Ureter (tissue), 1 donor: ENCODE measurements around the gene MKI67. TPM values are rescaled to one million over a fixed set of nuclear protein-coding genes. Genes with fewer than 3 reads are reported as not detected.
"Not testable (repeated sequence)": the region's sequence is repeated elsewhere in the genome, so short reads cannot be mapped to it uniquely, and the experiment has no call there.

ENCODE experiments used
- DNase-seq: peaks from one replicate; pipeline ENCODE4 v3.0.0-alpha.2; 2020; ENCODE audit warnings: low spot score
- total RNA-seq: library from RNA; stranded (reverse); gene quantifications from one replicate; pipeline ENCODE4 v1.2.4, GENCODE V29; 2023
- donor health status: DM: yes; HTN: yes; CAD: no.

MKI67 gene
- total RNA-seq, 1 donor from 2014 or later: 2.6 TPM

- no peak for DNase-seq
Observed at GRCh38 chr10:128149267-128150014, 23.2 kb upstream of the MKI67 start.

- DNase-seq: no peak
Observed at GRCh38 chr10:128147669-128148068, 21.4 kb upstream of the MKI67 start.

- DNase-seq: no peak
Observed at GRCh38 chr10:128147064-128147463, 20.8 kb upstream of the MKI67 start.

DNA sequence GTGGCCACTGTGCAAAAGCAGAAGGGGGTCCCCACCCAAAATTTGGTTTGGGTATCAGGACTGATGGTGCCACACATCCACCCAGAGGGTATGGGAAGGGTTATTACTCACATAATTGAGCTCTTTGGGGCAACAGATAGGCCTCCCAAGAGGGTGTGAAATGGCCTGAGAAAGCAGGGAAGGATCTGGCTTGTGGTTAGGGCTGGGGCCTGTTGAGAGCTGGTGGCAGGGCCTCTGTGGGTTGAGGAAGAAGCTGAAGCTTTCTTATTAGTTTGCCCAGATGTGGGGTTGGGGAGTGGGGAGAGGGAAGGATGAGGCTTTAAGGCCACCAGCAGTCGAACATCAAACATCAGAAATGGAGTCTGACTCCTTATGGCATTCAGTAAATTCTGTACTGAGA lies 18.3 kb upstream of the MKI67 start:
- no peak for DNase-seq

DNA sequence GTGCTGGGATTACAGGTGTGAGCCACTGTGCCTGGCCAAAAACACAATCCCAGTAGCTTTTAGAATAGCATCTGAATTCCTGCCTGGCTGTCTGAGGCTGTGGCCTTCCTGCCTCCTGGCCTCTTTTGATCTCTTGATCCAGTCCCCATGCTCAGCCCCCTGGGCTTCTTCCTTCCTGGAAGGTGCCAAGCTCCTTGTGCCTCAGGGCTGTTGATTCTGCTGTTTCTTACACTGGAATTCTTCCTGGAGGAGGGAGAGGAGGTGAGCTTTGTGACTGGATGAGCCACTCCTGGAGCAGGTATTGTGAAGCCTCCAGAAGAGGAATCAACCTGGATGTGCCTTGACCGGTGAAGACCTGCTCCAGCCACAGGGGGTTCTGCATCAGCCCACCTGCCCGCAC lies 17.3 kb upstream of the MKI67 start:
- no peak for DNase-seq

GRCh38 chr10:128140425-128140824 lies 14.2 kb upstream of the MKI67 start:
- no peak for DNase-seq

- not testable (repeated sequence) for DNase-seq
Observed at GRCh38 chr10:128138429-128138828, 12.2 kb upstream of the MKI67 start.

DNA sequence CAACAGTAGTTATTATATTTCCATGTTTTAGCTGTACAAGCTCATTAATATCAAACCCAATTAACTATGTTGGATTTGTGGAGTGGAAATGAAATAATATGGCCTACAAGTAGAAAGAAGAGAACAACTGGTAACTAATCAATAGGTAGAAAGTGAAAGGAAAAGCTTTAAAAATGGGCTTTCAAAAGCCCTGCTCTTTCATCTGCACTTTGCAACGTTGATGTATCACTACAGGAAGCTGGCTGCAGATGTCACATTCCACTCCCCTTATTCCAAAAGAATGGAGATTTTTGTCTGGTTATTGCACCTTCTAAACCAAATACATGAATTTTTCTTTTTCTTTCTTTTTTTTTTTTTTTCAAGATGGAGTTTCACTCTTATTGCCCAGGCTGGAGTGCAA lies 11.7 kb upstream of the MKI67 start:
- no peak for DNase-seq

GRCh38 chr10:128130051-128130450 lies 3.8 kb upstream of the MKI67 start:
- DNase-seq: no peak

DNA sequence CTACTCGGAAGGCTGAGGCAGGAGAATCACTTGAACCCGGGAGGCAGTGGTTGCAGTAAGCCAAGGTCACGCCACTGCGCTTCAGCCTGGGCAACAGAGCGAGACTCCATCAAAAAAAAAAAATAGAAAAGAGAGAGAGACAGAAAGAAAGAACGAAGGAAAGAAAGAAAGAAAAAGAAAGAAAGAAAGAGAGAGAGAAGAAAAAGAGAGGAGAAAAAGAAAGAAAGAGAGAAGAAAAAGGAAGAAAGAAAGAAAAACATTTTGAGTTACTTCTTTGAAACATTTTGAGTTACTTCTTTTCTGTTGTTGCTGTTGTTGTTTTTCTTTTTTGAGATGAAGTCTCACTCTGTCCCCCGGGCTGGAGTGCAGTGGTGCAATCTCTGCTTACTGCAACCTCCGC lies 2.4 kb upstream of the MKI67 start:
- DNase-seq: no peak

DNA sequence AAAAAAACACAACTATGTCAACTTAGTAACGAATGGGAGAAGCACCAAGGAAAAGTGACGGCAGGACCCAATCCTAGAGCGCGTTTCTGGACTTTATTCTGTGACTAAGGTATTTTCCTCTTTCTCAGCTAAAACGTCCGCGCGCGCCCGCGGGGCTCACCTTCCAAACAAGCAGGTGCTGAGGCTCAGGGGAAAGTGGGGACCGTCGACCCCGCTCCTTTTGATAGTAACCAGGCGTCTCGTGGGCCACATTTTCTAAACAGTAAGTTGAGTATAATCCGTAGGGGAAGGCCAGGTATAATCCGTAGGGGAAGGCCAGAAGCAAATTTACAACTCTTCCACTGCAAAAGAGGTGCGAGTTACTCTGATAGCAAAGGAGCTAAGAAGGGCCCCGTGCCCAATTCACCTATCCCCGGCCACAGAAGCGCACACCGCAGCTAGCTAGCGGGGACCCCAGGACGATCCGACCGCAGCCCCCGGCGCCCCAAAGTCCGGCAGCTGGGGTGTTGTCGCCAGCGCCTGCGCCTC lies 743 bp downstream of the MKI67 start:
- DNase-seq: no peak

DNA sequence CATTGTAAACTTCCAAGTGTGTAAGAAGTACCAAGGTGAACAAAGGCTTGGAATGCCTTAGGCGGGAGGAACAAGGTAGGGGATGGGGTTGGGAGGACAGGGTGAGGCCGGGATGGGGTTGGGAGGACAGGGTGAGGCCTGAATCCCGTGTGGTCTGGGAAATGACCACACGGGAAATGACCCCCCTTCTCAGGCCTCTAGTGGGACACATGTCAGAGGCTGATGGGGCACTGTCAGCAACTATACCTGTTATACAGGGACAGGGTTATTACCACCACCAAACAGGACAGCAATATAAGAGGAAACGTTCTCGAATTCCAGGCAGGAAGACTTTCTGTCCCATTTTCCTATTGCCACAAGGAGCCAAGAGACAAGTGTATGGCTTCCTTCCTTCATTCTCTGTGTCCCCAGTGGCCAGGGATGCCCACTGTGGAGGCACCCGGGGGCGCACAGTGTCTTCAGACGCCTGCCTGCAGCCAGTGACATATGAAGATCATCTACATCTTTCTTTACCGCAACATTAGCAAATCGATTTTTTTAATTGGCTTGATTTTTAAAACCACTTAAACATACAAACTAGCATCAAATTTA lies 1.3 kb downstream of the MKI67 start:
- no peak for DNase-seq

GRCh38 chr10:128123846-128124245 lies 2.4 kb downstream of the MKI67 start:
- no peak for DNase-seq

- DNase-seq: no peak
Observed at GRCh38 chr10:128122931-128123330, 3.3 kb downstream of the MKI67 start.

GRCh38 chr10:128121750-128122412 lies 4.3 kb downstream of the MKI67 start:
- no peak for DNase-seq

DNA sequence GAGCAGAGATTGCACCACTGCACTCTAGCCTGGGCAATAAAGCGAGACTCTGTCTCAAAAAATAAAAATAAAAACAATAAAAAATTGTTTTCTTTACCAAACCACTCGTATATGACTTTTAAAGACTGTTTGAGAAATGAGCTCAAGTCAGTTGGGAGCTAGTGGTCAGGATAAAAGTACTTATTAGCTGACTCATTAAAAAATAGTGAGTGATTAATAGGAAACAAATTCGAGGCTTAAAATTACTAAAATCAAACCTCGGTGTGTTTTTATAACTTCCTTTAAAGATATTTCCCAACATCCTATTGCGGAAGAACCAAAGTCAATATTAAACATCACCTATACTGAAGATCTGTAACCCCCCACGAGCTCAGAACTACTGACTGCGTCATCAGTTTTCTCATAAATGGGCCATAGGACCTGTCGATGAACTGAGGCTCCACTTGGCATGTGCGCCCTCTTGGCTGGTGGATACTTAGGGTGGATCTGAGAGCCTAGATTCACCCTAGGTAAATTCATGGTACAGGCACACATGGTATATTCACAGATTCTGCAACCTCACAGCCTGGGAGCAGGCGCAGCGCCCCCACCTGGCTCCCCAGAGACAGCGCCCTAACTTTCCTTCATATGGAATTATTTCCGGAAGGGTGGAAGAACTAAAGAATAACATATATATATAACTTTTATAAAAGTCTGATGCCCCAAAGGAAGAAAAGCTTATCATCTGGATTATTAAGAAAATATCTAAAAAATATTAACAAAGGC lies 9.2 kb downstream of the MKI67 start:
- DNase-seq: no peak

DNA sequence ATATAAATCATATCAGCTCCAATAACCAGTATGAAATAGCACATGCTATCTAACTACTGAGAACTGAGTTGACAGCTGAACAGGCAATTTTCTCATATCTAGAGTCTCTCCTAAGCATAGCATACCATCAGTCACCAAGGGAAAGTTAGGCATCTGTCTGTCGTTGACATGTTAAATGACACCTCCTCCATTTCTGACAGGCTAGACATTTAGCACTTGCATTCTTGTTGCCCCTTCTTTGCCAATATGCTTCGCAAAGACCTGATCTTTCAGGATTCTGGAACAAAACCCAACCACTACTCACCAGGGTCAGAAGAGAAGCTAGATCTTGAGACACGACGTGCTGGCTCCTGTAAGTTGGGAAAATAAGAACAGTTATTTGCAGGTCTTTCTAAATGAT lies 10.0 kb downstream of the MKI67 start:
- no peak for DNase-seq

GRCh38 chr10:128115356-128115755 lies 10.9 kb downstream of the MKI67 start:
- DNase-seq: no peak

DNA sequence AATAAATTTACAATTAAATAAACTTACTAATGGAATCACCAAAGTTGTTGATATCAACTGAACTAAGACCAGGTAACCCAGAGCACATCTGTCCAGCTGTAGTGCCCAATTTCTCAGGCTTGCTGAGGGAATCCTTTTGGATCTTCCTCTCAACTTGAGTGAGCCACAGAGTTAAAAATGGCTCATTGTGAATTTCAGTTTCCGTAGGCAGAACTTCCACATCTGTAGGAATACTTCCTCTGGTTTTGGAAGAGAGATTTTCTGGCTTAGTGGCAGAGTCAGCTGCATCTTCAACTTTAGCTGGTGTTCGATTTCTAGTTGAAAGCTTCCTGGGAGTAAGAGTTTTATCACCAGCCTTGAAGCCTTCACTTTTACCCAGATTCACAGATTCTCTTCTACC lies 11.3 kb downstream of the MKI67 start:
- no peak for DNase-seq

DNA sequence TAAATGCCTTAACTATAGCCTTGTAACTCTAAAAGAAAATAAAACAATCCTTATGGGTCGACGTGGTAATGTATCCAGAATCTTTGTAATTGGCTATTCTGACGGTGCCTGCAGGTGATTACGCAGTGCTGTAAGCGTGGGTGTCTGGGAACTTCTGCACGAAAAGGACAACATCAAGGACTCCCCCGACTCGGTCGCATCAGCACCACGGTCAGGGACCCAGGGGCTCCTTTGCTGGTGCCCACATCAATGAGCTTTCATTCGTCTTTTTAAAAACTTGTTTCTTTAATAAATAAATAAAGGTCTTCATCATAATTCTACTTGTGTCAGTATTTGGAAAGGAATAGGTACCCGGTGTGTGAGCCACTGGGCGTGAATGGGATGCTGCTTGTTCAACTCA lies 13.2 kb downstream of the MKI67 start:
- no peak for DNase-seq

DNA sequence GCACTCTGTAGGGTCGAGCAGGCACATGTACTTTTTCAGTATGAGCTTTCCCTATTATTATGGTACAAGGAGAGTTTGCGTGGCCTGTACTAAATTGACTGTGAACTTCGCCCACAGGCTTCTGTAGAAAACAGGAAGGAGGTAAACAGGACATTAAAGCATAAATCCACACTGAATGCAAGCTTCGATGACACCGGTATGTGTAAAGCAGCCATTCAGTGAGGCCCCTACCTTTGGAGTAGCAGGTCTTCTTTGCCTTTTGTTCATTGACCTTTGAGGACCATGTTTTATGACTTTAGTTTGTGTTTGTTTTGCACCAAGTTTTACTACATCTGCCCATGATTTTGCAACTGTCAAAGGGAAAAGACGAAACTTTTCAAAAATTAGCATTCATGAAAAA lies 14.5 kb downstream of the MKI67 start:
- DNase-seq: no peak

DNA sequence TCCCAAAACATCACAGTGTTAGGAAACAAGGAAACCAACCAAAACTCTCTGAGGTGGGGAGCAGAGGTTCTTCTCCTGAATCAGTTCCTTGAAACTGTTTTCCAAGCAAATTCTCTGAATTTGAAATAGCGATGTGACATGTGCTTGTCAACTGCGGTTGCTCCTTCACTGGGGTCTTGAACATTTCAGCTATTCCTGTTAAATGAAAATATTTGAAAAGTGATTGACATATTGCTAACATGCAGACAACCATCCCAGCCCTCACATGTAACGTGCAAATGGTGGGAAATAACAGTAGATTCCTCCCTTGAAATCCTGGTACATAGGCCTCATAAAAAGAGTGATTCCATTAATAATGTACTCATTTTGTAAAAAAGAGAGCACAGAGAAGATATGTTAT lies 15.9 kb downstream of the MKI67 start:
- no peak for DNase-seq
